GM18861 (cell line): ENCODE results near the gene PSMC3.

Experiments
- ATAC-seq: cut with Tn5 transposase; IDR thresholded peaks from one replicate; pipeline ENCODE4 v1.9.1; 2021; ENCODE audit not compliant: unreplicated experiment

PSMC3 gene

GRCh38 chr11:47413908-47414684 is 12.1 kb downstream of the PSMC3 start:
- no peak for ATAC-seq

- ATAC-seq = no peak
Measured at GRCh38 chr11:47413351-47413750, 12.9 kb downstream of the PSMC3 start.

- no peak for ATAC-seq
Measured at GRCh38 chr11:47411884-47412746, 14.1 kb downstream of the PSMC3 start.

GRCh38 chr11:47410370-47411264 is 15.6 kb downstream of the PSMC3 start:
- ATAC-seq = no peak

GRCh38 chr11:47409440-47410369 is 16.5 kb downstream of the PSMC3 start:
- ATAC-seq = no peak

GRCh38 chr11:47408598-47409439 is 17.4 kb downstream of the PSMC3 start:
- no peak for ATAC-seq

- ATAC-seq = peak; percentile 77
Measured at GRCh38 chr11:47407746-47408590, 18.3 kb downstream of the PSMC3 start, which contains the start of gene SLC39A13. Gene SLC39A13, plus strand, starts transcription at chr11:47408590. Its CDS starts 1,505 bp downstream, at chr11:47410095.

GRCh38 chr11:47406896-47407745 is 19.1 kb downstream of the PSMC3 start:
- ATAC-seq = no peak

GRCh38 chr11:47403571-47403970 is 22.7 kb downstream of the PSMC3 start:
- ATAC-seq = no peak

GRCh38 chr11:47403135-47403534 is 23.1 kb downstream of the PSMC3 start:
- ATAC-seq = no peak

GRCh38 chr11:47400768-47401279 is 25.4 kb downstream of the PSMC3 start:
- ATAC-seq = peak; percentile 83

GRCh38 chr11:47399860-47400767 is 26.1 kb downstream of the PSMC3 start:
- no peak for ATAC-seq

GRCh38 chr11:47398551-47398950 is 27.7 kb downstream of the PSMC3 start:
- no peak for ATAC-seq

- no peak for ATAC-seq
Measured at GRCh38 chr11:47398011-47398410, 28.2 kb downstream of the PSMC3 start.

GRCh38 chr11:47396049-47396320 is 30.3 kb downstream of the PSMC3 start:
- ATAC-seq = no peak
